Erythroblast (primary cell): ENCODE measurements around the gene TMUB2.

Source experiments
- GATA1 ChIP-seq: IDR thresholded peaks from 2 replicates; pipeline ENCODE4 v1.6.1; 2011; ENCODE audit warnings: low read depth, mild to moderate bottlenecking, control low read depth, low read length, moderate library complexity
- POLR2A ChIP-seq: IDR thresholded peaks from 2 replicates; pipeline ENCODE4 v1.6.1; 2011; ENCODE audit warnings: mild to moderate bottlenecking, low read length

GRCh38 chr17:44188576-44189403, 2.0 kb downstream of the TMUB2 start:
- TF ChIP-seq POLR2A (no peak), GATA1 (no peak)
